NT2/D1 (cell line): ENCODE measurements around the gene NXT2.

Experiments
- DNase-seq: peaks from one replicate; pipeline ENCODE4 v3.0.0-alpha.2; 2011; ENCODE audit warnings: low read depth, low spot score
- H3K27me3 ChIP-seq: 2 replicates; pipeline ENCODE4 v1.6.0; 2011; ENCODE audit warnings: mild to moderate bottlenecking; ENCODE audit not compliant: insufficient read length, insufficient read depth
- H3K36me3 ChIP-seq: 2 replicates; pipeline ENCODE4 v1.6.1; 2011; ENCODE audit warnings: mild to moderate bottlenecking, low read length, mixed read lengths; ENCODE audit not compliant: insufficient read depth, insufficient read length
- H3K4me1 ChIP-seq: 2 replicates; pipeline ENCODE4 v1.5.1; 2011; ENCODE audit not compliant: insufficient read depth, insufficient read length
- H3K4me3 ChIP-seq: 2 replicates; pipeline ENCODE4 v1.5.1; 2011; ENCODE audit warnings: low read depth; ENCODE audit not compliant: insufficient read length
- H3K9ac ChIP-seq: 2 replicates; pipeline ENCODE4 v1.6.0; 2011; ENCODE audit warnings: low read depth; ENCODE audit not compliant: insufficient read length
- H3K9me3 ChIP-seq: 2 replicates; pipeline ENCODE4 v1.5.1; 2011; ENCODE audit warnings: mild to moderate bottlenecking, low read length; ENCODE audit not compliant: insufficient read depth
- SUZ12 ChIP-seq: IDR thresholded peaks from 2 replicates; pipeline ENCODE4 v1.6.1; 2011; ENCODE audit not compliant: insufficient read length, insufficient read depth; ENCODE audit errors: extremely low read depth
- YY1 ChIP-seq: IDR thresholded peaks from 2 replicates; pipeline ENCODE4 v1.6.1; 2011; ENCODE audit not compliant: insufficient read length, insufficient read depth
- ZNF274 ChIP-seq: IDR thresholded peaks from 2 replicates; pipeline ENCODE4 v1.6.1; 2011; ENCODE audit warnings: mild to moderate bottlenecking, low read depth, low read length

NXT2 gene

GRCh38 chrX:109536439-109537323 is at the start of gene NXT2:
TSS of gene NXT2 (plus strand) at chrX:109536844. CDS start at chrX:109537007, 163 bp downstream.
- no peak for TF ChIP-seq YY1
- no peak for TF ChIP-seq SUZ12
- no peak for TF ChIP-seq ZNF274
- peaks cover 27% of the 10 kb centered on the region for H3K27me3 ChIP-seq
- no peaks in the 10 kb centered on the region for H3K9me3 ChIP-seq
- H3K4me3 ChIP-seq, result peak within 1 kb of the TSS; percentile 64
- no peaks in the 10 kb centered on the region for H3K36me3 ChIP-seq
- DNase-seq, result peak; percentile 85
- peak within 1 kb of the TSS; percentile 76 for H3K9ac ChIP-seq
- no peaks in the 10 kb centered on the region for H3K4me1 ChIP-seq

GRCh38 chrX:109487640-109488039 is 49.0 kb upstream of the NXT2 start:
- no peak overlapping the region for H3K9ac ChIP-seq
- no peaks in the 10 kb centered on the region for H3K4me1 ChIP-seq
- no peak for TF ChIP-seq ZNF274
- no peak for TF ChIP-seq YY1
- TF ChIP-seq SUZ12, result no peak
- DNase-seq, result no peak
- no peak overlapping the region for H3K4me3 ChIP-seq
- H3K9me3 ChIP-seq, result no peaks in the 10 kb centered on the region
- no peaks in the 10 kb centered on the region for H3K27me3 ChIP-seq
- no peaks in the 10 kb centered on the region for H3K36me3 ChIP-seq

GRCh38 chrX:109489174-109489573 is 47.5 kb upstream of the NXT2 start:
- no peak for TF ChIP-seq ZNF274
- TF ChIP-seq SUZ12, result no peak
- no peak for TF ChIP-seq YY1
- no peak for DNase-seq
- H3K4me3 ChIP-seq, result no peak overlapping the region

GRCh38 chrX:109498434-109498833 is 38.2 kb upstream of the NXT2 start:
- no peaks in the 10 kb centered on the region for H3K27me3 ChIP-seq
- H3K9me3 ChIP-seq, result no peaks in the 10 kb centered on the region
- no peak for TF ChIP-seq ZNF274
- no peak for TF ChIP-seq YY1
- no peak for TF ChIP-seq SUZ12
- H3K4me1 ChIP-seq, result no peaks in the 10 kb centered on the region
- H3K9ac ChIP-seq, result no peak overlapping the region
- no peak for DNase-seq
- no peak overlapping the region for H3K4me3 ChIP-seq
- no peaks in the 10 kb centered on the region for H3K36me3 ChIP-seq

More at GRCh38 chrX:109489174-109489573, 47.5 kb upstream of the NXT2 start:
- Histone ChIP-seq H3K4me1 (no peaks in the 10 kb centered on the region), H3K27me3 (no peaks in the 10 kb centered on the region), H3K36me3 (no peaks in the 10 kb centered on the region), H3K9me3 (no peaks in the 10 kb centered on the region), H3K9ac (no peak overlapping the region)

- Histone ChIP-seq H3K36me3 (no peaks in the 10 kb centered on the region), H3K9ac (no peak overlapping the region), H3K27me3 (no peaks in the 10 kb centered on the region), H3K4me3 (no peak overlapping the region), H3K9me3 (no peaks in the 10 kb centered on the region), H3K4me1 (no peaks in the 10 kb centered on the region)
- DNase-seq, result no peak
- no peak for TF ChIP-seq ZNF274
- TF ChIP-seq SUZ12, result no peak
- TF ChIP-seq YY1, result no peak
Measured at GRCh38 chrX:109501176-109501575, 35.5 kb upstream of the NXT2 start.

GRCh38 chrX:109508915-109509314 is 27.7 kb upstream of the NXT2 start:
- Histone ChIP-seq H3K9ac (no peak overlapping the region), H3K4me1 (no peaks in the 10 kb centered on the region), H3K27me3 (no peaks in the 10 kb centered on the region), H3K9me3 (no peaks in the 10 kb centered on the region), H3K36me3 (no peaks in the 10 kb centered on the region), H3K4me3 (no peak overlapping the region)
- no peak for DNase-seq
- no peak for TF ChIP-seq ZNF274
- no peak for TF ChIP-seq SUZ12
- no peak for TF ChIP-seq YY1

- Histone ChIP-seq H3K27me3 (no peaks in the 10 kb centered on the region), H3K4me3 (no peak overlapping the region), H3K36me3 (no peaks in the 10 kb centered on the region), H3K9me3 (no peaks in the 10 kb centered on the region), H3K4me1 (no peaks in the 10 kb centered on the region), H3K9ac (no peak overlapping the region)
- no peak for DNase-seq
- TF ChIP-seq ZNF274, result no peak
- no peak for TF ChIP-seq YY1
Measured at GRCh38 chrX:109511113-109511512, 25.5 kb upstream of the NXT2 start.
